HG03066 (cell line): Measurements from ENCODE around the gene MADCAM1.

ENCODE experiments used
- ATAC-seq: cut with Tn5 transposase; IDR thresholded peaks from one replicate; pipeline ENCODE4 v1.9.1; 2021; ENCODE audit warnings: low read depth; ENCODE audit not compliant: unreplicated experiment

Gene MADCAM1

DNA sequence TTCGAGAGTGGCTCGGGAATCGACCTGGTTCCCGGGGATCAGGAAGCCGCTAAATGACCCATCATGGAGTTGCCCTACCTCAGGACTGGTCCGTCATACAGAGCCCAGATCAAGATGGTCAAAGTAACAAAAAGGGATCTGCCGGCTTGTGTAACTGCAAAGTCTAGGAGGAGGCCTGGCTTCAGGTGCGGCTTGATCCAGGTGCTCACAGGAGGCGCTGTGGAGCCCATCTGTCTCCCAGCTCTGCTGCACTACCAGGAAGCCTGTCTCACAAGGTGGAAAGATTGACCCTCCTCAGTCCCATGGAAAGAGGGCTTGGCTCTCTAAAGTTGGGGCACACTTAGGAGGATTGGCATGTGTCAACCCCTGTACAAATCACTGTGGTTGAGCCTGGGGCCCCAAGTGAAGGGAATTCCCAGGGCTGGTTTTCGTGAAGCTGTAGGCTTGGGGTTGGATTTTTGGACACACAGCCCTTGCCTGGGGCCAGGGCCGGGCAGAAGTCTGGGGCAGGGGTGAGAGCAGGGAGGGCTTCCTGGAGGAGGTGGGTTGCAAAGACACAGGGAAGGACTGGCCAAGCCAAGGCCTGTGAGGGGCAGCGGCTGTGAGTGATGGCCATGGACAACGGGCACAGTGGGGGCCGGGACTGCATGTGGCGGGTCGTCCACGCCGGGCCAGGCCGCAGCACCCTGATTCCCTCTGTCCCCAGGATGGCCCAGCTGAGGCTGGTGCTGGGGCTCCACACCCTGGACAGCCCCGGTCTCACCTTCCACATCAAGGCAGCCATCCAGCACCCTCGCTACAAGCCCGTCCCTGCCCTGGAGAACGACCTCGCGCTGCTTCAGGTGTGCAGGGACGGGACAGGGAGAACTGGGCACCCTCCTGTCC lies 51.8 kb downstream of the MADCAM1 start:
- no peak for ATAC-seq

DNA sequence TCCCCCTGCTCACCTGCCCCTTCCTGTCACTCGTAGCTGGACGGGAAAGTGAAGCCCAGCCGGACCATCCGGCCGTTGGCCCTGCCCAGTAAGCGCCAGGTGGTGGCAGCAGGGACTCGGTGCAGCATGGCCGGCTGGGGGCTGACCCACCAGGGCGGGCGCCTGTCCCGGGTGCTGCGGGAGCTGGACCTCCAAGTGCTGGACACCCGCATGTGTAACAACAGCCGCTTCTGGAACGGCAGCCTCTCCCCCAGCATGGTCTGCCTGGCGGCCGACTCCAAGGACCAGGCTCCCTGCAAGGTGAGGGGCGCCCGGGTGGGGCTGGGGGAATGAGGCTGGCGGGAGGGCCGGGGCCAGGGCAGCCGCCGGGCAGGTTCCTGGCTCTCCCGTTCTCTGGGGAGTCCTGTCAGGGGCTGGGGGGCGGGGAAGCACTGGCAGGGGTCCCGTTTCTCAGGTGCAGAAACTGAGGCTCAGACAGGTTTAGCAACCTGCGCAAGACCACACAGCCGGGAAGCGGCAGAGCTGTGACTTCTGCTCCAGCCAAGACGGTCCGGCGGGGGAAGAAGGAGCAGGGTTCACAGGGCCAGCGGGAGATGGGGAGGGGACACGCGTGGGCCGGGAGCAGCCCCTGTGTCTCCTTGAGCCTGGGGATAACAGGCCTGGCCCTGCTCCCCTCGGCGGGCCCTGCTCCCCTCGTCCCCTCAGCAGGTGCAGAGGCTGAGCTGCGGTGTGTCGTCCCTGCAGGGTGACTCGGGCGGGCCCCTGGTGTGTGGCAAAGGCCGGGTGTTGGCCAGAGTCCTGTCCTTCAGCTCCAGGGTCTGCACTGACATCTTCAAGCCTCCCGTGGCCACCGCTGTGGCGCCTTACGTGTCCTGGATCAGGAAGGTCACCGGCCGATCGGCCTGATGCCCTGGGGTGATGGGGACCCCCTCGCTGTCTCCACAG lies 52.9 kb downstream of the MADCAM1 start:
- ATAC-seq: no peak

DNA sequence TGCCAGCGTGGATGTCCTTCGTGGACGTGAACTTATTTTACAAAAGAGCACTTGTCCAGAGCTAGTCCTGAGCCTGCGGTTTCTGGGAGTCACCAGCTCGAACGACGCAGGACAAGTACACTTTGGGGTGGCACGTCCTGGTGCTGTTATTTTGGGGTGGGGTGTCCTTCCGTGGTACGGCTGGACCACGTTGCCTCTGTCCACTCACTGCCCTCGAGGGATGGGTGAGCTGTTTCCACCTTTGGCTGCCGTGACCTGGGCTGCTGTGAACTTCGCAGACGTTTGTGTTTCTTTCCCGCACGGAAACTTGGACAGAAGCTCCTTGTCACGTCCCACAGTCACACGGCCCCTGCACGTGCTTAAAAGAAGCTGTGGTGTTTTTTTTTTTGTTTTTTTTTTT lies 58.5 kb downstream of the MADCAM1 start:
- no peak for ATAC-seq
